Parathyroid adenoma (tissue), 2 donors: ENCODE results near the gene SLC47A2.

Experiments used
- H2AFZ ChIP-seq: fragments of 300-600 bp; sonication (generic); one replicate; pipeline ENCODE4 v1.7.0; 2017; ENCODE audit warnings: antibody characterized with exemption, mild to moderate bottlenecking
- H3K27ac ChIP-seq: fragments of 300-600 bp; sonication (generic); one replicate; pipeline ENCODE4 v1.7.0; 2017
- H3K27me3 ChIP-seq: fragments of 300-600 bp; sonication (generic); one replicate; pipeline ENCODE4 v1.7.0; 2017; ENCODE audit warnings: low read length; ENCODE audit not compliant: control insufficient read depth, insufficient read depth
- H3K36me3 ChIP-seq: fragments of 300-600 bp; sonication (generic); one replicate; pipeline ENCODE4 v1.7.0; 2017; ENCODE audit warnings: low read length; ENCODE audit not compliant: control insufficient read depth, insufficient read depth
- H3K4me1 ChIP-seq: fragments of 300-600 bp; sonication (generic); one replicate; pipeline ENCODE4 v1.7.0; 2017; ENCODE audit warnings: control low read depth
- H3K4me2 ChIP-seq: fragments of 300-600 bp; sonication (generic); one replicate; pipeline ENCODE4 v1.7.0; 2017; ENCODE audit warnings: low read length
- H3K4me3 ChIP-seq: fragments of 300-600 bp; sonication (generic); one replicate; pipeline ENCODE4 v1.7.0; 2017; ENCODE audit warnings: low read depth, low read length
- H3K79me2 ChIP-seq: fragments of 300-600 bp; sonication (generic); one replicate; pipeline ENCODE4 v1.7.0; 2017; ENCODE audit warnings: control low read depth
- H3K9ac ChIP-seq: fragments of 300-600 bp; sonication (generic); one replicate; pipeline ENCODE4 v1.7.0; 2017; ENCODE audit warnings: mild to moderate bottlenecking
- H3K9me3 ChIP-seq: fragments of 300-600 bp; sonication (generic); one replicate; pipeline ENCODE4 v1.7.0; 2017; ENCODE audit warnings: low read length; ENCODE audit not compliant: control insufficient read depth
- CTCF ChIP-seq: fragments of 300-600 bp; sonication (generic); IDR thresholded peaks from one replicate; pipeline ENCODE4 v1.7.0; 2017; ENCODE audit warnings: antibody characterized with exemption, mild to moderate bottlenecking
- donor health status: primary hyperparathyroidism.

The SLC47A2 gene

GRCh38 chr17:19724501-19725420 lies 8.4 kb upstream of the SLC47A2 start:
- peaks cover 29% of the 10 kb centered on the region for H3K4me1 ChIP-seq
- H3K9ac ChIP-seq, result peak overlapping the region; percentile 19
- H3K27ac ChIP-seq, result no peak overlapping the region
- H3K9me3 ChIP-seq, result no peaks in the 10 kb centered on the region
- no peak overlapping the region for H3K4me2 ChIP-seq
- no peak for TF ChIP-seq CTCF
- H3K4me3 ChIP-seq, result no peak overlapping the region
- no peaks in the 10 kb centered on the region for H3K27me3 ChIP-seq
- H2AFZ ChIP-seq, result peak overlapping the region; percentile 98
- H3K36me3 ChIP-seq, result no peaks in the 10 kb centered on the region
- no peaks in the 10 kb centered on the region for H3K79me2 ChIP-seq

- Histone ChIP-seq H3K9ac (no peak overlapping the region), H2AFZ (peak overlapping the region; percentile 98), H3K27me3 (no peaks in the 10 kb centered on the region), H3K36me3 (no peaks in the 10 kb centered on the region), H3K4me1 (peaks cover 29% of the 10 kb centered on the region), H3K4me2 (no peak overlapping the region), H3K79me2 (no peaks in the 10 kb centered on the region), H3K4me3 (no peak overlapping the region), H3K9me3 (no peaks in the 10 kb centered on the region), H3K27ac (no peak overlapping the region)
- TF ChIP-seq CTCF, result no peak
Measured at GRCh38 chr17:19723964-19724363, 7.6 kb upstream of the SLC47A2 start.

- Histone ChIP-seq H3K36me3 (no peaks in the 10 kb centered on the region), H3K4me2 (no peak overlapping the region), H3K9ac (no peak overlapping the region), H3K79me2 (no peaks in the 10 kb centered on the region), H3K4me3 (no peak overlapping the region), H3K4me1 (peaks cover 15% of the 10 kb centered on the region), H3K9me3 (no peaks in the 10 kb centered on the region), H3K27me3 (no peaks in the 10 kb centered on the region), H3K27ac (no peak overlapping the region), H2AFZ (peak overlapping the region; percentile 42)
- TF ChIP-seq CTCF, result no peak
Measured at GRCh38 chr17:19720631-19721426, 4.4 kb upstream of the SLC47A2 start.

- Histone ChIP-seq H3K9ac (no peak overlapping the region), H3K36me3 (no peaks in the 10 kb centered on the region), H3K4me1 (peaks cover 15% of the 10 kb centered on the region), H2AFZ (no peak overlapping the region), H3K4me2 (no peak overlapping the region), H3K27me3 (no peaks in the 10 kb centered on the region), H3K79me2 (no peaks in the 10 kb centered on the region), H3K9me3 (no peaks in the 10 kb centered on the region), H3K27ac (no peak overlapping the region), H3K4me3 (no peak overlapping the region)
- no peak for TF ChIP-seq CTCF
Measured at GRCh38 chr17:19720210-19720475, 3.8 kb upstream of the SLC47A2 start.
